Body of pancreas (tissue), 4 donors: ENCODE data around the gene TECR.

Source experiments
- CTCF ChIP-seq, 7 experiments: fragments of 450-650 bp in 4 of 7; fragments of 200-600 bp in 3 of 7; sonication (generic) in 3 of 7; IDR thresholded peaks; one replicate each; pipeline ENCODE4 v1.5.1; 2016 to 2019; ENCODE audit warnings: antibody characterized with exemption in 7 of 7
- POLR2A ChIP-seq, 3 donors: fragments of 450-650 bp; IDR thresholded peaks; one replicate each; pipeline ENCODE4 v1.6.1; 2016; ENCODE audit warnings: antibody characterized with exemption in 3 of 3, mild to moderate bottlenecking in 2 of 3

GRCh38 chr19:14515501-14516047 is 13.8 kb upstream of the TECR start:
- TF ChIP-seq CTCF (IDR thresholded peaks at IDR 0.05): no peak
- no peak for TF ChIP-seq POLR2A (IDR thresholded peaks at IDR 0.05)
